Brain microvascular endothelial cell (primary cell): ENCODE data around the gene PIN4.
A peak's percentile ranks its signal among the peaks of the same experiment; 100 is the strongest.

Experiments used
- DNase-seq: peaks from one replicate; pipeline ENCODE4 v3.0.0-alpha.2; 2020
- H3K27ac ChIP-seq: fragments of 250-450 bp; sonication (Bioruptor Pico); 2 replicates; pipeline ENCODE4 v1.5.1; 2020; ENCODE audit warnings: mild to moderate bottlenecking, moderate library complexity
- H3K27me3 ChIP-seq: fragments of 250-450 bp; sonication (Bioruptor Pico); replicated peaks from 2 replicates; pipeline ENCODE4 v1.5.1; 2020; ENCODE audit warnings: mild to moderate bottlenecking
- H3K36me3 ChIP-seq: fragments of 250-450 bp; sonication (Bioruptor Pico); replicated peaks from 2 replicates; pipeline ENCODE4 v1.5.1; 2020; ENCODE audit warnings: mild to moderate bottlenecking
- H3K4me3 ChIP-seq: 2 replicates; pipeline ENCODE4 v1.5.1; 2011; ENCODE audit warnings: low read depth, mild to moderate bottlenecking, control low read depth, low read length, moderate library complexity
- in situ Hi-C: cut with HindIII; loops from 2 replicates; pipeline ENCODE4 v1.10.0; 2017; ENCODE audit warnings: low sequenced_read_pairs, low pct_ligation_motif_present
- TF ChIP-seq, protein P1 (sequence below): IDR thresholded peaks from 2 replicates; pipeline ENCODE4 v1.5.1; 2011; ENCODE audit warnings: low read depth, mild to moderate bottlenecking, moderate library complexity, low read length, control low read depth, inconsistent platforms; ENCODE audit errors: missing control alignments

Gene PIN4

GRCh38 chrX:72230290-72230689, 48.7 kb downstream of the PIN4 start:
- DNase-seq: no peak
- H3K4me3 ChIP-seq: no peak overlapping the region
- H3K36me3 ChIP-seq: no peaks in the 10 kb centered on the region
- no peaks in the 10 kb centered on the region for H3K27me3 ChIP-seq
- no peak overlapping the region for H3K27ac ChIP-seq
- in situ Hi-C loops: no loop called here
- TF ChIP-seq, protein P1, sequence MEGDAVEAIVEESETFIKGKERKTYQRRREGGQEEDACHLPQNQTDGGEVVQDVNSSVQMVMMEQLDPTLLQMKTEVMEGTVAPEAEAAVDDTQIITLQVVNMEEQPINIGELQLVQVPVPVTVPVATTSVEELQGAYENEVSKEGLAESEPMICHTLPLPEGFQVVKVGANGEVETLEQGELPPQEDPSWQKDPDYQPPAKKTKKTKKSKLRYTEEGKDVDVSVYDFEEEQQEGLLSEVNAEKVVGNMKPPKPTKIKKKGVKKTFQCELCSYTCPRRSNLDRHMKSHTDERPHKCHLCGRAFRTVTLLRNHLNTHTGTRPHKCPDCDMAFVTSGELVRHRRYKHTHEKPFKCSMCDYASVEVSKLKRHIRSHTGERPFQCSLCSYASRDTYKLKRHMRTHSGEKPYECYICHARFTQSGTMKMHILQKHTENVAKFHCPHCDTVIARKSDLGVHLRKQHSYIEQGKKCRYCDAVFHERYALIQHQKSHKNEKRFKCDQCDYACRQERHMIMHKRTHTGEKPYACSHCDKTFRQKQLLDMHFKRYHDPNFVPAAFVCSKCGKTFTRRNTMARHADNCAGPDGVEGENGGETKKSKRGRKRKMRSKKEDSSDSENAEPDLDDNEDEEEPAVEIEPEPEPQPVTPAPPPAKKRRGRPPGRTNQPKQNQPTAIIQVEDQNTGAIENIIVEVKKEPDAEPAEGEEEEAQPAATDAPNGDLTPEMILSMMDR: no peak

DNA sequence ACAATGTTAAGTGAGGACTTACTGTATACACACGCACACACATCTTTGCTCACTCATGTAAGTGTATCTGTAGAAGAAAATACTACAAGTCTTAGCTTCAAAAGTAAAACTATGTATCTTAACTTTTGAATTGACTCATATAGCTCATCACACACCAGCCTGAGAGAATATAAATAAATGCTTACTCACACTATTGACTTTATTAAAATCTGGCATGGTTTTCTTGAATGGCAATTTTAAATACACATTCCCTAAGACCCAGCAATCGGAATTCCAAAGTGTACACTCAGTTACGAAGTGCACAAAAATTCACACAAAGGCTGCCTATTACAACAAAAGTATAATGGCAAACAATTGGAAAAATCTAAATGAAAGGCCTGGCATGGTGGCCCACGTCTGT, 55.3 kb downstream of the PIN4 start:
- no peaks in the 10 kb centered on the region for H3K27me3 ChIP-seq
- H3K4me3 ChIP-seq: no peak overlapping the region
- DNase-seq: no peak
- in situ Hi-C loops: no loop called here
- H3K27ac ChIP-seq: no peak overlapping the region
- no peaks in the 10 kb centered on the region for H3K36me3 ChIP-seq
- TF ChIP-seq, protein P1: no peak

- Histone ChIP-seq H3K36me3 (no peaks in the 10 kb centered on the region), H3K4me3 (peak overlapping the region; percentile 65), H3K27me3 (no peaks in the 10 kb centered on the region), H3K27ac (no peak overlapping the region)
- DNase-seq: no peak
- TF ChIP-seq, protein P1: no peak
- in situ Hi-C loops: no loop called here
These were observed 56.6 kb downstream of the PIN4 start for GRCh38 chrX:72238183-72238582.

DNA sequence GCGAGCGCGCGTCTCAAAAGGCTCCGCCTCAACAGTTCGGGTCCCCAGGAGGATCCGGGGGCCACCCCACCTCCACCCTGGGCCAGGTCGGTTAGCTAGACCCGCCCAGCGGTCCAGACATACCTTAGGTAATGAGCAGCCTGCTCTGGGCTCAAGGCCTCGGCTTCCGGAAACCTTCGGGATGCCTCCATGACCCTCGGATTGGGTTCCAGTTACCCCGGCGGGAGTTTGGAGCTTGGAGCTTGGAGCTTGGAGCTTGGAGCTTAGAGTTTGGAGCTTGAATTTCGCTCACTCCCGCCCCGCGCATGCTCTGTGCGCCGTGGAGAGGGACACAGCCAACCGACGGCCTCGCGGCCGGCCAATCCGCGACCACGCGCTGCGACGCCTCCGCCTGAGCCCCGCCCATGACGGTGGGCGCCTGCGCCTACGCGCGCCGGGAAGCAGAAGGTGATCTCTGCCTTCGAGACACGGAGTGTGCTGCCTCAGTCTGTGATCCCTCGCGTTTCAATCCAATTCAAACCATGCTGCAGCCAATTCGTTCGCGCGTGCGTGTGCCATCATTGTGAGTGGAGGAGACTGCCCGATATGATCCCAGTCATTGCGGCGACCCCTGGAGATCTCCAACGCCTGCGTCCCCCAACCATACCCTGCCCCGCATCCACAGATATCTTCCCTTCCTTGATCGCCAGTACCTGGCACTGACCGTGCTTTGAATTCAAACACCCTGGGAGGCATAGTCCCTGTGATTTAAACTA, 57.3 kb downstream of the PIN4 start, which contains the start of gene ERCC6L:
Gene ERCC6L (minus strand): TSS at position 307 of the 755 bp plus-strand sequence. CDS start 116 bp downstream, at position 191.
- Histone ChIP-seq H3K4me3 (peak within 1 kb of the TSS; percentile 65), H3K27ac (no peak within 1 kb of the TSS), H3K36me3 (no peaks in the 10 kb centered on the region), H3K27me3 (no peaks in the 10 kb centered on the region)
- in situ Hi-C loops: no loop called here
- peak; percentile 80 for DNase-seq
- TF ChIP-seq, protein P1: no peak

DNA sequence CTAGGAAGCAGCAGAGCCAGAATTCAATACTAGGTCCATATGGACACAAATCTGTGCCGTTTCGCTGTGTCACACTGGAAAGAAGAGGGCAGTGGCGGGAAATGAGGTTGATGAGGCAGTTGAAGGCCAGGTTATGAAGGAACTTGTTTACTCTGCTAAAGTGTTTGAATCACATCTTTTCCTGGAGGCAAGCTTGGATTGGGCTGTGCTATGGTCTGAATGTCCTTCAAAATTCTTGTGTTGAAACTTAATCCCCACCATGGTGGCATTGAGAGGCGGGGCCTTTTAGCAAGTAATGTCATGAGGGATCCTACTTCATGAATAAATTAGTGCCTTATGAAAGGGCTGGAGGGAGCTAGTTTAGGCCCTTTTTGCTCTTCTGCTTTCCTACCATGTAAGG, 59.4 kb downstream of the PIN4 start:
- no peak overlapping the region for H3K27ac ChIP-seq
- TF ChIP-seq, protein P1: no peak
- H3K36me3 ChIP-seq: no peaks in the 10 kb centered on the region
- no peaks in the 10 kb centered on the region for H3K27me3 ChIP-seq
- no peak for DNase-seq
- in situ Hi-C loops: no loop called here
- no peak overlapping the region for H3K4me3 ChIP-seq

DNA sequence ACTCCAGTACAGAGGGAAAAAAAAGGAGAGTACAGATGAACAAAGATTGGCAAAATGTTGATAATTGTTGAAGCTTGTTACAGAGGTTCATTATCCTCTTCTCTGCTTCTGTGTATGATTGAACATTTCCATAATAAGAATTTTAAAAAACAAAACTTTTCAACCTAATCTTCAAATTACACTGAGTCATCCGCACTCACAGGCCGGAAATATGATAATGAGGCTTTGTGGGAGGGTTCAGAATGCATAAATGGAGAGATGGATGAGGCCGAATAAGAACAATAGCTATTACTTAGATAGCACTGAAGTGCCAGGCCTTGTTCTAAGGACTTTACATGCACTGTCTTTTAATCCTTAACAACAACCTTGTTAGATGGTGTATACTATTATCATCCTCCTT, 61.9 kb downstream of the PIN4 start:
- TF ChIP-seq, protein P1: no peak
- Histone ChIP-seq H3K27me3 (no peaks in the 10 kb centered on the region), H3K27ac (no peak overlapping the region), H3K4me3 (no peak overlapping the region), H3K36me3 (no peaks in the 10 kb centered on the region)
- DNase-seq: peak; percentile 44
- in situ Hi-C loops: no loop called here
